Testis (tissue), 3 donors: ENCODE data around the gene RAD9A. TPM values are rescaled to one million over a fixed set of nuclear protein-coding genes. Genes with fewer than 3 reads are reported as not detected.

Experiments used
- DNase-seq: peaks from one replicate; pipeline ENCODE4 v3.0.0-alpha.2; 2019
- H3K27ac ChIP-seq, 2 donors: fragments of 200-600 bp; sonication (generic); one replicate each; pipeline ENCODE4 v1.5.1; 2019
- H3K27me3 ChIP-seq: fragments of 200-600 bp; sonication (generic); one replicate; pipeline ENCODE4 v1.5.1; 2019
- H3K36me3 ChIP-seq: fragments of 200-600 bp; sonication (generic); one replicate; pipeline ENCODE4 v1.5.1; 2017; ENCODE audit warnings: low read depth; ENCODE audit errors: missing control alignments
- H3K4me1 ChIP-seq: fragments of 200-600 bp; sonication (generic); one replicate; pipeline ENCODE4 v1.5.1; 2019
- H3K4me3 ChIP-seq, 2 donors: fragments of 200-600 bp; sonication (generic); one replicate each; pipeline ENCODE4 v1.5.1; 2017 to 2019
- H3K9me3 ChIP-seq: fragments of 200-600 bp; sonication (generic); one replicate; pipeline ENCODE4 v1.5.1; 2017
- CTCF ChIP-seq, 3 experiments: fragments of 450-650 bp in 2 of 3; fragments of 200-600 bp in 1 of 3; sonication (generic) in 1 of 3; IDR thresholded peaks; one replicate each; pipeline ENCODE4 v1.5.1; 2016 to 2019; ENCODE audit warnings: antibody characterized with exemption in 3 of 3, mild to moderate bottlenecking in 2 of 3, moderate library complexity in 1 of 3
- POLR2A ChIP-seq: fragments of 450-650 bp; IDR thresholded peaks from one replicate; pipeline ENCODE4 v1.6.1; 2017; ENCODE audit warnings: antibody characterized with exemption, mild to moderate bottlenecking, moderate library complexity
- WGBS, 2 donors: methylation state at CpG; one replicate each; pipeline ENCODE4 v1.1.5; 2018; 5-methylcytosine and 5-hydroxymethylcytosine counted together
- intact Hi-C: fragments of 100-400 bp; cut with DNase I; formaldehyde crosslinking; loops from one replicate; pipeline ENCODE4 v1.15.1; 2023; ENCODE audit warnings: low total_unique reads
- polyA plus RNA-seq: library from polyadenylated mRNA; stranded (reverse); fragments of 350-450 nt; fragmentation: Illumina TruSeq; extraction: RNeasy Lipid Tissue Mini Kit (QIAGEN cat#74804); gene quantifications from one replicate; pipeline ENCODE4 v1.2.3, GENCODE V29; 2014; ENCODE audit warnings: low read depth, low replicate concordance; ENCODE audit not compliant: insufficient read depth
- total RNA-seq, 2 donors: library from RNA; depleted of rRNA; stranded (reverse); fragments of >200 nt; gene quantifications; one replicate each; pipeline ENCODE4 v1.2.3, GENCODE V29; 2016

The RAD9A gene
- total and polyA plus RNA-seq, 3 donors from 2014 or later, result 25.7 to 46.2 (median 35.8) TPM

- intact Hi-C loops, result no loop called here
- TF ChIP-seq POLR2A (no peak), CTCF (IDR thresholded peaks at IDR 0.05) (no peak)
- Histone ChIP-seq H3K4me1 (peaks cover 4% of the 10 kb centered on the region), H3K27ac (no peak overlapping the region), H3K4me3 (no peak overlapping the region), H3K27me3 (no peaks in the 10 kb centered on the region), H3K36me3 (no peaks in the 10 kb centered on the region), H3K9me3 (no peaks in the 10 kb centered on the region)
- DNase-seq, result no peak
- WGBS, 2 donors, result 76 to 83% methylated on average over 16 to 23 of the region's 23 CpGs
Measured at GRCh38 chr11:67379061-67380058, 12.4 kb upstream of the RAD9A start.

GRCh38 chr11:67381244-67381972 lies 10.4 kb upstream of the RAD9A start:
- TF ChIP-seq CTCF (IDR thresholded peaks at IDR 0.05), result no peak
- TF ChIP-seq POLR2A, result no peak
- no peaks in the 10 kb centered on the region for H3K9me3 ChIP-seq
- no peak overlapping the region for H3K4me3 ChIP-seq
- H3K27me3 ChIP-seq, result no peaks in the 10 kb centered on the region
- intact Hi-C loops, result no loop called here
- H3K4me1 ChIP-seq, result no peaks in the 10 kb centered on the region
- no peak overlapping the region for H3K27ac ChIP-seq
- no peaks in the 10 kb centered on the region for H3K36me3 ChIP-seq
- DNase-seq, result no peak
- 80 to 82% methylated on average over 13 of the region's 13 CpGs for WGBS, 2 donors

GRCh38 chr11:67382276-67383136 lies 9.3 kb upstream of the RAD9A start:
- TF ChIP-seq POLR2A (no peak), CTCF (IDR thresholded peaks at IDR 0.05) (peak; percentile 90 to 93 (median 91))
- intact Hi-C loops, result no loop called here
- Histone ChIP-seq H3K27ac (no peak overlapping the region), H3K4me1 (no peaks in the 10 kb centered on the region), H3K4me3 (no peak overlapping the region), H3K36me3 (no peaks in the 10 kb centered on the region), H3K9me3 (no peaks in the 10 kb centered on the region), H3K27me3 (no peaks in the 10 kb centered on the region)
- 53 to 59% methylated on average over 14 to 16 of the region's 16 CpGs for WGBS, 2 donors
- DNase-seq, result peak; percentile 86

- 69 to 72% methylated on average over 3 of the region's 3 CpGs for WGBS, 2 donors
- no peak overlapping the region for H3K4me3 ChIP-seq
- H3K27ac ChIP-seq, result no peak overlapping the region
- no peaks in the 10 kb centered on the region for H3K9me3 ChIP-seq
- H3K36me3 ChIP-seq, result no peaks in the 10 kb centered on the region
- intact Hi-C loops, result loop anchor here (5.0 kb wide), 1 partner anchor 33 kb away; the partner anchor contains the start of gene POLD4
- TF ChIP-seq POLR2A (no peak), CTCF (IDR thresholded peaks at IDR 0.05) (no peak)
- no peak for DNase-seq
- H3K4me1 ChIP-seq, result peaks cover 6% of the 10 kb centered on the region
- H3K27me3 ChIP-seq, result no peaks in the 10 kb centered on the region
Measured at GRCh38 chr11:67384851-67385366, 6.9 kb upstream of the RAD9A start.
